ENCODE results near the gene PRG3.

DNA sequence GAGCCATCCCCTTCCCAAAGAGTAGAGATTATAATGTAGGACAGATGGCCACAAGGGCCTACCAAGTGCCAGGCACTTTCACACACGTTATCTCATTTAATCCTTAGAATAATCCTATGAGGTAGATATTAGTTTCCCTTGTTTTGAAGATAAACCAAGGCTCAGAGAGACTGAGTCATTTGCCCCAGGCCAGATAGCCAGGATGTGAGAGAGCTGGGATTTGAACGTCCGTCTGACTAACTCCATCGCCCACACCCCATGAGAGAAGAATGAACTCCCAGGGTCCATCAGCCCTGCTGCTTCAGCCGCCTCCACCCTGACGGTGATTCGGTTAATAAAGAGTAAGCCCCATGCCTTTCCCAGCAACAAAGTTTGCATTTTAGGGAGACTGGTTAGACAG lies 10.7 kb downstream of the PRG3 start:
- TF ChIP-seq POLR2A (IDR thresholded peaks at IDR 0.05; ENCODE audit: low read depth, low read length) = no peak
- no peak for TF ChIP-seq TAF1 (IDR thresholded peaks at IDR 0.05; ENCODE audit: borderline replicate concordance, low read depth, low read length)

Measured in GM12892 (cell line).